HL-60 (cell line): ENCODE measurements around the gene EFR3B.

Source experiments
- GABPA ChIP-seq: IDR thresholded peaks from 2 replicates; pipeline ENCODE4 v1.6.1; 2012; ENCODE audit warnings: low read depth
- POLR2AphosphoS5 ChIP-seq: IDR thresholded peaks from 2 replicates; pipeline ENCODE4 v1.6.1; 2012; ENCODE audit warnings: low read depth
- TF ChIP-seq, protein P1 (sequence below): IDR thresholded peaks from one replicate; pipeline ENCODE4 v1.5.1; 2011; ENCODE audit warnings: low read length, control low read depth, inconsistent platforms; ENCODE audit not compliant: insufficient read depth

GRCh38 chr2:25184254-25184653, 142.4 kb downstream of the EFR3B start:
- TF ChIP-seq, protein P1, sequence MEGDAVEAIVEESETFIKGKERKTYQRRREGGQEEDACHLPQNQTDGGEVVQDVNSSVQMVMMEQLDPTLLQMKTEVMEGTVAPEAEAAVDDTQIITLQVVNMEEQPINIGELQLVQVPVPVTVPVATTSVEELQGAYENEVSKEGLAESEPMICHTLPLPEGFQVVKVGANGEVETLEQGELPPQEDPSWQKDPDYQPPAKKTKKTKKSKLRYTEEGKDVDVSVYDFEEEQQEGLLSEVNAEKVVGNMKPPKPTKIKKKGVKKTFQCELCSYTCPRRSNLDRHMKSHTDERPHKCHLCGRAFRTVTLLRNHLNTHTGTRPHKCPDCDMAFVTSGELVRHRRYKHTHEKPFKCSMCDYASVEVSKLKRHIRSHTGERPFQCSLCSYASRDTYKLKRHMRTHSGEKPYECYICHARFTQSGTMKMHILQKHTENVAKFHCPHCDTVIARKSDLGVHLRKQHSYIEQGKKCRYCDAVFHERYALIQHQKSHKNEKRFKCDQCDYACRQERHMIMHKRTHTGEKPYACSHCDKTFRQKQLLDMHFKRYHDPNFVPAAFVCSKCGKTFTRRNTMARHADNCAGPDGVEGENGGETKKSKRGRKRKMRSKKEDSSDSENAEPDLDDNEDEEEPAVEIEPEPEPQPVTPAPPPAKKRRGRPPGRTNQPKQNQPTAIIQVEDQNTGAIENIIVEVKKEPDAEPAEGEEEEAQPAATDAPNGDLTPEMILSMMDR: no peak
- TF ChIP-seq POLR2AphosphoS5 (no peak), GABPA (no peak)
